GM21825 (cell line): Measurements from ENCODE around the gene TOM1.
"Not testable (repeated sequence)": the region's sequence is repeated elsewhere in the genome, so short reads cannot be mapped to it uniquely, and the experiment has no call there.

Experiments
- ATAC-seq: cut with Tn5 transposase; IDR thresholded peaks from one replicate; pipeline ENCODE4 v1.9.1; 2021; ENCODE audit warnings: mild to moderate bottlenecking, moderate library complexity; ENCODE audit not compliant: unreplicated experiment

TOM1 gene

GRCh38 chr22:35390933-35391332 lies 91.2 kb downstream of the TOM1 start:
- no peak for ATAC-seq

GRCh38 chr22:35392357-35392756 lies 92.7 kb downstream of the TOM1 start:
- no peak for ATAC-seq

- no peak for ATAC-seq
Measured at GRCh38 chr22:35393116-35394010, 93.7 kb downstream of the TOM1 start.

DNA sequence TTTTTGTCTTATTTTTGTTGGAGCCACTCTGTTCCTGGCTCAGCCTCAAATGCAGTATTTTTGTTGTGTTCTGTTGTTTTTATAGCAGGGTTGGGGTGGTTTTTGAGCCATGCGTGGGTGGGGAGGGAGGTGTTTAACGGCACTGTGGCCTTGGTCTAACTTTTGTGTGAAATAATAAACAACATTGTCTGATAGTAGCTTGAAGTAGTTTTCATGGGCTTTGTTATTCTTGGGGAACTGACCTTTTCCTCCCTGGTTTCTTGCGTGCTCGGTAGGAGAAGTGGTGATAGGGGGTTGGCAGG lies 94.3 kb downstream of the TOM1 start:
- no peak for ATAC-seq

DNA sequence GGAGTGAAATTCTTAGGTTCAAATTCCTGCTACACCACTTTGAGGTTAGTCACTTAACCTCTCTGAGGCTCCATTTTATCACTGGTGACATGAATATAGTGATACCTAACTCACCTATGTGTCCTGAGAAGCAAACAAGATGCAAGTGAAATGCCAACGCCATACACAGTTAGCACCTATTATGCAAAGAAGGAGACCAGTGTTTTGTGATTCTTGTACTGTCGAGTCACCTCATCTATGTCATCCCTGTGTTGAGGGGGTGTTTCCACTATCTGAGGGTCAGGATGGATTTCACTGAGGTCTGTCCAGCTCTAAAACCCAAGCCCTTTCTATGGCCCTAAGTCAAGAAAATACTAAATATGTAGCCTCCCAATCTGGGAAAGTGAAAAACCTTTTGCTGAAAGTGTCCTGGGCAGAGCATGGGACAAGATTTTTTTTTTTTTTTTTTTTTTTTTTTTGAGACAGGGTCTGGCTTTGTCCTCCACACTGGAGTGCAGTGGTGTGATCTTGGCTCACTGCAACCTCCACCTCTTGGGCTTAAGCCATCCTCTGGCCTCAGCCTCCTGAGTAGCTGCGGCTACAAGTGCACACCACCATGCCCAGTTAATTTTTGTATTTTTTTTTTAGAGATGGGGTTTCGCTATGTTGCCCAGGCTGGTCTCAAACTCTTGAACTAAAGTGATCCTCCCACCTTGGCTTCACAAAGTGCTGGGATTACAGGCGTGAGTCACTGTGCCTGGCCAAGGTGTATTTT lies 95.3 kb downstream of the TOM1 start:
- ATAC-seq: no peak

- not testable (repeated sequence) for ATAC-seq
Measured at GRCh38 chr22:35396622-35397021, 96.9 kb downstream of the TOM1 start.

GRCh38 chr22:35397095-35397904 lies 97.6 kb downstream of the TOM1 start:
- no peak for ATAC-seq
